HG03159 (cell line): ENCODE measurements around the gene FTO.
"Not testable (repeated sequence)": the region's sequence is repeated elsewhere in the genome, so short reads cannot be mapped to it uniquely, and the experiment has no call there.

Experiments
- ATAC-seq: cut with Tn5 transposase; IDR thresholded peaks from one replicate; pipeline ENCODE4 v1.9.1; 2021; ENCODE audit warnings: mild to moderate bottlenecking, moderate library complexity; ENCODE audit not compliant: unreplicated experiment

FTO gene

DNA sequence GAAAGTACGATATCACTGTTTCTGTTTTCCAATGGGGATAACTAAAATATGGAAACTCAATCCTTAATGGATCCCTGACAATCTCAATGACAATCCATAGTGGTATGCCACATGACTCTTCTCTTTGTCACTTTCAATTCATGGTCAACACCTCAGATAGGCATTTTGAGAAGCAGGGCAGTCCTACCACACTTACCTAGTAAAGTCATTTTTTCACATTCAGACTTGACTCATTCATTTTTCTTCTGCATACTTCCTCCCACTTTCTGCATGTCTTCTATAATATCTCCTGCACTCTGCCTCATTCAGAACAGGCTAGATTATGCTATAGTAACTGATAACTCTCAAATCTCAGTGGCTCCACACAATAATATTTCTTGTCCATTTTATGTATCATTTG is 117.5 kb downstream of the FTO start:
- no peak for ATAC-seq

DNA sequence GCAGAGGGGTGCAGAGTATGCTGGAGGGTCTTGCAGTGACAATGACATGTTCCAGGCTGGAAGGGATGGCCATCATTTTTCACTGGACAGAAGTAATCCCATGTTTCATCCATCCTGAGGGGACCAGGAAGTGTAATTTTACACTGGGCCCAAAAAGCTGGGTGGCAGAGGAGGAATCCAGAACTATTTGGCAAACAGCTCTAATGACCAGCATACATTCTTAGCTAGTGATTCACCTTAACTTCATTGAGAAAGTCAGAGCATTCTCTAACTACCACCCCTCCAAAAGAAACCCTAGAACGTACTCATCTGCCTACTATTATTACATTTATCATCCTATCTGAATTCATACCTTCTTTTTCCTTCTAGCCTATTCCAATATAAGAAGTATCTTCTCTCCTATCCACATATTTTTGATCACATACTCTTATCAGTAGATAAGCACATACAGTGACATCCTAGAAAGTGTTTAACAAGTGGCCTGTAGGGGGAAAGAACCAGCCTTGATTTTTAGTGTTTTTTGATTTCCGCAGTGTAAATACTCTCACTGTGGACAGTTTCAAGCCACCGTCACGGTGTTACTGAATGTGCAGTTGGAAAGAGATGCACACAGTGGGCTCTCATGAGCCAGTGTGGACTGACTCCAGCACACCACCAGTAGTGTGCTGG is 118.1 kb downstream of the FTO start:
- ATAC-seq = no peak

- ATAC-seq = no peak
Observed at GRCh38 chr16:53822936-53823529, 119.1 kb downstream of the FTO start.

- ATAC-seq = no peak
Observed at GRCh38 chr16:53826658-53827057, 122.7 kb downstream of the FTO start.

DNA sequence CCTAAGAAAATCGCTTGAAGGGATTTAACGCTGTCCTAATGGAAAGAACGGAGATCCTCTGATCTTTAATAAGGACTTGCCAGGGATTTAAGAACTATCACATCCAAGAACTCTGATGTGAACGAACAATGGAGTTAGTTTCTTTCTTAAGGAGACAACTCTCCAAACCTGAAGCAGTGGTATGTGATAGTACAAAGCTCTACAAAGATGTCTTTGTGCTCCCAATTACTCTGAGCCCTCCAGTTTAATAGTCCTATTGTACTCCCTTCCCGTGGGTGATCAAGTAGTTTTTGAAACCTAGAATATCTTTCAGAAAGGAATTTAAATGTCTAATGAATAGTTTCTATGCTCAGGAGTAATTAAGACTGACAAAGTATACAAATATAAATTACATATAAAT is 123.8 kb downstream of the FTO start:
- ATAC-seq = no peak

DNA sequence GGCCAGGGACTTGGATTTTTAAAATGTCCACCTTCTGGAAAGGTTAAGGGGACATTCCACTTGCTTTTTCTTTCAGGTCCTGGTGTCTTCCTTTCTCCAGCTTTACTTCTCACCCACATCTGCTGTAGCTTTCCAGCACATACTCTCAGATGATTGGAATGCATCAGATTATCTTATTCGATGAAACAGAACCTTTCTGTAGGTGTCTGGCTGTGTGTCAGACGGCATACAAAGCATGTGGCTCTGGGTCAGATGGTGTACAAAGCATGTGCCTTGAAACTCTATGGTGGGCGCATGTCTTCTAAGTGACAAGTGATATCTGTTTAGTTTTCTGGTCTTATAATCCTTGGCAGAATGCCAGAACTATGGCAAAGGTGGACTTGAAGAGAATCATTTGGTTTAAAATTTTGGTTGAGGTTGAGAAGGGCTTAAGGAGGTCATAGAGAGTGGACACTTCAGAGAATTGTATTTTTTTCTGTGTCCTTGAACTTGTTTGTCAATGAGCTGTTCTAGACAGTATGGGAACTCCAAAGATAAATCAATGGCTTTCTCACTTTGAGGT is 125.3 kb downstream of the FTO start:
- no peak for ATAC-seq

DNA sequence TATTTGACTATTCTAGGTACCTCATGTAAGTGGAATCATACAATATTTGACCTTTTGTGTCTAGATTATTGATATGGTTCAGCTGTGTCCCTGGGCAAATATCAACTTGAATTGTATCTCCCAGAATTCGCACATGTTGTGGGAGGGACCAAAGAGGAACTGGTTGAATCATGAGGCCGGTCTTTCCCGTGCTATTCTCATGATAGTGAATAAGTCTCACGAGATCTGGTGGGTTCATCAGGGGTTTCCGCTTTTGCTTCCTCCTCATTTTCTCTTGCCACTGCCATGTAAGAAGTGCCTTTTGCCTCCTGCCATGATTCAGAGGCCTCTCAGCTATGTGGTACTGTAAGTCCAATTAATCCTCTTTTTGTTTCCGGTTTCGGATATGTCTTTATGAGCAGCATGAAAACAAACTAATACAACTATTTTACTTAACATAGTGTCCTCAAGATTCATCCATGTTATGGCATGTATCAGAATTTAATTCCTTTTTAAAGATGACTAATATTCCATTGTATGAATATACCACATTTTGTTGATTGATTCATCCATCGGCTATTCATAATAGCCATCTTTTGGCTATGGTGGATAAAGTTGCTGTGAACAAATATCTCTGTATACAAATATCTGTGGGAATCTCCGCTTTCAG is 129.1 kb downstream of the FTO start:
- ATAC-seq = no peak

DNA sequence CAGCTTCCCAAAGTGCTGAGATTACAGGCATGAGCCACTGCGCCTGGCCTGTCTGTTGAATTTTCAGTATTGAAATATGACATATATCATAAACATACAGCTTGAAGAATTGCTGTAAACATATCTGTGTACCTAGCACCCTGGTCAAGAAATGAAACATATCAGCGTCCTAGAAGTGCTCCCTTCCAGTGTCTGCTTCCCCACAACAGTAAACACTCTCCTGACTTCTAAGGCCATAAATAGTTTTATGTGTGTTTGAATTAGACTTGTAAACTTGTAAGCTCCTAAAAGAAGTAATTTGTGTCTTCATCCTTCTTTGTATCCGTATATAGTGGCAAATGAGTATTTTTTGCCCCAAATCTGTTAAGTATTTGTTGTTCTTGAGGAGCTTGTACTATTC is 132.2 kb downstream of the FTO start:
- no peak for ATAC-seq

GRCh38 chr16:53836680-53837079 is 132.7 kb downstream of the FTO start:
- ATAC-seq = no peak

GRCh38 chr16:53837426-53837825 is 133.5 kb downstream of the FTO start:
- no peak for ATAC-seq

DNA sequence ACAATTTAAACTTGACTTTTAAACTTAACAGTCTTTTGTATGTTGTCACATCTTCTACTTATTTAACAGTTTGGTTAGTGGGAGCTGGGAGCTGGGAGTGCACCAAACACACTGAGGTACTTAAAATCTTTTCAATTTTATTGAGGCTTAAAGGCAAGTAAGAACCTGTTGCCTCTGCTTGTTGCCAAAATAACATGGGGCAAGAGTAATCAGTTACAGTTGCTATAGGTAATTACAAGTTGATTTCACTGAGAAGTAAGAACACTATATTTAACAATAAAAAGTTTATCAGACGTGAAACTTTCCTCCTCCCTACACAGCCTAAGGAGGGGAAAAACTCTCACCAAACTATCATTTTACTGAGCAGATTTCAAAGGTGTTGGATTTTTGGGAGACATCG is 135.2 kb downstream of the FTO start:
- no peak for ATAC-seq

DNA sequence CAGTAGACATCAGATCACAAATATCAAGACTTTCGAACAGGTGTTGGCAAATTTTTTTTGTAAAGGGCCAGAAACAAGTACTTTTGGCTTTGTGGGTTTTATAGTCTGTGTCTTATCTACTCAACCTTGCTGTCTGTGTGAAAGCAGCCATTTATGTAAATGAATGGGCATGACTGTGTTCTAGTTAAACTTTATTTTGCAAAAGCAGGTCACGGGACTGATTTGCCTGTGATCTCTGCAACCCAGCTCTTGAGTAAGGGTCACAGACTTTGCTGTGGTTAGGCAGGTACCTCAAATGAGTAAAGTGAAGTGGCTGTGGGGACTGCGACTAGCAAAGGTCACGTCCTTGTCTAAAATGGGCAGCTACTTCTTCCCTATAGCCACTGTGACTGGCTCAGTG is 136.5 kb downstream of the FTO start:
- peak; percentile 86 for ATAC-seq

DNA sequence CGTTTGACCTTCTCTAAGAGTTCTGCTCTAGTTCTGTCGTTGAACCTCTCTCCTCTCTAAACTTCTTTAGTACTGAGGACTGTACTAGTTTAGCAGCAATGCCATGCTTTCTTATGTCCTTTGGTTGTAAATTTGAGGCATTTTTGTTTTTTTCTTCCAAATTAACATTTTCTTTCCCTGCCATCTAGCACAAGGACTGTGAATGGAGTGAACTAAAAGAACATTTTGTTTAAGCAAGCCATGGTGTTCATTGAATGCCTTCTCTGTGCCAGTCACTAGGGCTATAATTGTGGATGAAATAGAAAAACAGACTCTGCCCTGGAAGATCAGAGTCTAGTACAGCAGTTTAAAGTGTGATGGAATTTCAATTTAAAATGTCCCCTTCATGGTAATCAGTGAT is 137.9 kb downstream of the FTO start:
- ATAC-seq = no peak

DNA sequence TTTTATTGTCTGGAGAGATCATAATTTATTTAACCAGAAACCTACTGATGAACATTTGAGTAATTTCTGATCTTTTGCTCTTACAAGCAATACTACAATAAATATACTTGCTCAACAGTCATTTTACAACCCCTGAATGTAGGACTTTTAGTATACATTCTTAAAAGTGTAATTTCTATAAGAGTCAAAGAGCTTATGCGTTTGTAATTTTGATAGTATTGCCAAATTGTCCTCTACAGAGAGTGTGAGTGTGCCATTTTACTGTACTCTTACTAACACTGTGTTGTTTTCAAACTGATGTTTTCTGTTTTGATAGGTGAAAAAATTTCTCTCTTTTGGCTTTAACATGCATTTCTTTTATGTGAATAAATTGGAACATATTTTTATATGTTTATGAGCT is 139.1 kb downstream of the FTO start:
- no peak for ATAC-seq

DNA sequence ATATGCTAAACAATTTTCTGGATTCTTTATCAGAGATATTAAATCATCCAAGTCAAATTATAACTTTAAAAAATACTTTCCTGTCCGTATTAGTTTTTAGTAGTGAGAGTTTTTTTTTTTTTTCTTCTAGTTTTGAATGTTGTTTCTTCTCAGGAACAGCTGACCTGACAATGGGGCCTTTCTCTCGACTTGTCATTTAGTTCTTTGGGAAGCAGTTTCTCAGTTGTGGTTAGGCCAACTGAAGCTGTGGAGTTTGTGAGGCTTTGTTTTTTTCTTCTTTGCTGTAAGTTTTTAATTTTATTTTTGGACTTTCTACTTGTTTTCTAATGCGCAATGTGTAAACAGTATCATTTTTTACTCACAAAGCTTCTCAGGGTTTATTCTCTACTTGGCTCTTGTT is 140.8 kb downstream of the FTO start:
- no peak for ATAC-seq

DNA sequence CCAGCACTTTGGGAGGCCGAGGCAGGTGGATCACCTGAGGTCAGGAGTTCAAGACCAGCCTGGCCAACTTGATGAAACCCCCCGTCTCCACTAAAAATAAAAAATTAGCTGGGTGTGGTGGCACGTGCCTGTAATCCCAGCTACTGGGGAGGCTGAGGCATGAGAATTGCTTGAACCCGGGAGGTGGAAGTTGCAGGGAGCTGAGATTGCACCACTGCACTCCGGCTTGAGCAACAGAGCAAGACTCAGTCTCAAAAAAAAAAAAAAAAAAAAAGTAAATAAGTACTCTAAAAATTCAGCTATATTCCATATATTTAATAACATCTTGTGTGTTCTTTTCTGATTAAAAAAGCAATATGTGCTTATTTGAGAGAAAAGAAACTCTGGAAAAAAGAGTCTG is 142.6 kb downstream of the FTO start:
- ATAC-seq = not testable (repeated sequence)

DNA sequence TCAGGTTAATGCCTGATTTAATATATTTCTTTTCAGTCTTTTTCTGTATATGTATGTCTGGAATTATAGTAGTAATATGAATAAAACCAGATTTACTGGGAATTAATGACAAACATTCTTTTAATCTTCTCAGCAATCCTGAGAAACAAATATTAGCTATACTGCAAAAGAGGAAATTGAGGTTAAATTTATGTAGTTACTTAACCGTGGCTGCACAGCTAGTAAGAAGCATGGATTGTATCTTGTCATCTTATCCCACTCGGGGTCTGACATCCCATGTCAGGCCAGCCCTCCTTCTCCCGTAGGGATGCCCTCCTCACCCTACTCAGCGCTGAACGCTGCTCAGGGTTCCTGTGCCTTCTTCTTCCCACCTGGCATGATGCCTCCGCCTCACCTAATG is 143.0 kb downstream of the FTO start:
- no peak for ATAC-seq

DNA sequence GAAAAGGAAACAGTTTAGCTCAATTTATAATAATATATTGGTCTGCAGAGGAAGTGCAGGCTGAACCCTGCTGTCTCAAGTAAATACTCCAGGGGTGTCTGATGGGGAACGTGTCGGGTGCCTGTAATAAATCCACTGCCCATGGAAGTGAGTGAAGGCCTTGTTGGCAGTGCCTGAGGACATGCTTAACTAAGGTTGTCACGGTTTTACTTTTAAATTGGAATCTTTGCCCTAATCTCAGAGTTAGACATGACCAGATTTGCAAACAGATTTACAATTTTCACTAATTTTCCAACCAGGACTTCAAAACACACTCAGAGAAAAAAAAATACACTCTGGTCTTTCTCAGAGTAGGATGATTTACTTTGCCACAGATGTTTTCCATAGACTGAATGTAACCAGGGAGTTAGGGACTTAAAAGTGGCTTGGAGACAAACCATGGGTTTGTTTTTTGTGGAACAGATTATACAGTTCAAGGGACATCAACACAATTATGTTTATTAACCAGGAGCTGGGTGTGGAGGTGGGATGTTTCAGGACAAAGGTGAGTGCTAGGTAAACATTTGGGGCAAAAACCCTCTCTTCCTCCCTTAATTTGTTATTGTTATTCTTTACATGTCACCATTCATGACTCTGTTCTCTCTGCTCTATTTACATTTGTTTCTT is 144.5 kb downstream of the FTO start:
- no peak for ATAC-seq

GRCh38 chr16:53848950-53849349 is 145.0 kb downstream of the FTO start:
- ATAC-seq = no peak

DNA sequence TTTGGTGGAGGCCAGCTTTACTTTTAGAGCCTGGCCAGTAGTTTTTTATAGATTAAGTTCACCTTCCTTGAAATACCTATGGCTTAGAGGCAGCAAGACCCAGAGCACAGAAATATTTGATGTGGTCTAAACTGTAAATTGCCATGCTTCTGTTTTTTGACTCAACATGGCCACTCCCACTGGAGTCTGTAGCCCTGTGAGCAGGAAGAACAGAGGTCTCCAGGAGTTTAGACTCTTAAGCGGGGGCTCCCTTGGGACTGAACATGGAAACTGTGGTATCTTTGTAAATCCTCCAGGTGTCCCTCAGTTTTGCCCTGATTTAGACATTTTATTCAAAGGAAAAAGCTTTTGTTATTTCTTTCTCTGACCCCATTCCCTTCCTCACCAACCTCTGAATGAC is 145.6 kb downstream of the FTO start:
- ATAC-seq = no peak

DNA sequence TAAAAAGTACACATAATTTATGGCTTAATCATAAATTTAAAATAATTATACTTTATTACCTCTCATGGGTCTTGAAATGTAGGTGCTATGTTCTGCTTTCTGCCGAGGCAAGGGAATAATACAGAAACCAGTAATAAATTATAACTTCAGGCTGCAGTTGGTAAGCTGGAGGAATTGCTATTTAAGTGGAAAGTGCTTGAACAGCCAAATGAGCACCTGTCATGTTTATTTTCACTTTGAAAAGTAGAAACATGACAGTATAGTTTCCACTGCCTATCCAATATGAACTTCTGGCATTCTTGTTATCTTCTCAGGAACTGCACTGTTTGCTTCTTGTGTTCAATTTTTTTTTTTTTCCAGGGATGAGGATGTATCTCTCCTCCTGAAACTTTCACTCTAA is 146.0 kb downstream of the FTO start:
- ATAC-seq = no peak

DNA sequence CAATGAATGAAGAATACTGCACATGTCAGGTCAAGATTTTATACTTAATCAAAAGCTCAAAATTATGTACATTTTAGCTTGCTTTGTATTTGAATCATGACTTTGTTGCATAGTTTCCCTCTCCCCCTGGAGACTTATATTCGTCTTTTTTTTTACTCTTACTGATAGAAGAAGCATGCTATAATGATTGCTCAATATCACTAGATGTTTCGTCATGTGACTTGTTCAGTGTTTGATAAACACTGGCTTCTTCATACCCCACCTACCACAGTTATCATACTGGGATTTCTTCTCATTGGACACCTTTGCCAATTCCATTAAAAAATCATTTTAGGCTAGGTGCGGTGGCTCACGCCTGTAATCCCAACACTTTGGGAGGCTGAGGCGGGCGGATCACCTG is 148.7 kb downstream of the FTO start:
- no peak for ATAC-seq
